ENCODE results near the gene TLL2.

TLL2 gene

DNA sequence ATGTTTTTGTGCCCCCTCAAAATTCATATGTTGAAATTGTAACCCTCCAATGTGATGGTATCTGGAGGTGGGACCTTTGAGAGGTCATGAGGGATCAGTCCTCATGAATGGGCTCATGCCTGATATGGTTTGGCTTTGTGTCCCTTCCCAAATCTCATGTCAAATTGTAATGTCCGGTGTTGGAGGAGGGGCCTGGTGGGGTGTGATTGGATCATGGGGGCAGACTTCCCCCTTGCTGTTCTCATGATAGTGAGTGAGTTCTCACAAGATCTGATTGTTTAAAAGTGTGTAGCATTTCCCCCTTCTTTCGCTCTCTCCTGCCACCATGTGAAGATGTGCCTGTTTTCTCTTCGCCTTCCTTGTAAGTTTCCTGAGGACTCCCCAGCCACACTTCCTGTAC is 53.4 kb downstream of the TLL2 start:
- no peak for DNase-seq

GRCh38 chr10:96457341-96457740 is 56.4 kb downstream of the TLL2 start:
- no peak for DNase-seq

DNA sequence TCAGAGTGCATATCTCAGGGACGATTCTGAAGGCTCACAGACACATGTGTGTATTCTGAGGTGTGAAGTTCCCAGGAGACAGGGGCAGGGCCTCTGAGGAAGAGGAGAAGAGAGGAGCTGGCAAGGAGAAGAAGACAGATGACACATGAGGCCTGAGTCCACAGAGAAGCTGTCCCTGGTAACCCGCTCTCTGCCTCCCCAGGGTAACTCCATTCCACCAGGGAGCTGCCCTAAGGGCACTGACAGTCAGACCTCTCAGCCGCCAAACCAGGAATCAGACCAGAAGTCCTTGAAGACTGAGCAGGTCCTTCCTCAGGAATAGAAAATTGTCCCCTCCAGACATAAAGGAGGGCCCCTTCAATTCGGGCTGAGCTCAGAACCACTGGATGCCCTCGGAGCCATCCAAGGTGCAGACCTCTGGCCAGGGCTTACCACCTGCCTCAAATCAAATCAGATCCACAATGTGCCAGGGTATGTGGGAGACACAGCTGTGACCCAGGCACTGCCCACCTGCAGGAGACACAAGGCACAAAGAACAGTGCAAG is 57.4 kb downstream of the TLL2 start:
- no peak for DNase-seq

GRCh38 chr10:96453856-96454583 is 59.7 kb downstream of the TLL2 start:
- no peak for DNase-seq

- no peak for DNase-seq
These were observed 61.1 kb downstream of the TLL2 start for GRCh38 chr10:96452494-96453153.

DNA sequence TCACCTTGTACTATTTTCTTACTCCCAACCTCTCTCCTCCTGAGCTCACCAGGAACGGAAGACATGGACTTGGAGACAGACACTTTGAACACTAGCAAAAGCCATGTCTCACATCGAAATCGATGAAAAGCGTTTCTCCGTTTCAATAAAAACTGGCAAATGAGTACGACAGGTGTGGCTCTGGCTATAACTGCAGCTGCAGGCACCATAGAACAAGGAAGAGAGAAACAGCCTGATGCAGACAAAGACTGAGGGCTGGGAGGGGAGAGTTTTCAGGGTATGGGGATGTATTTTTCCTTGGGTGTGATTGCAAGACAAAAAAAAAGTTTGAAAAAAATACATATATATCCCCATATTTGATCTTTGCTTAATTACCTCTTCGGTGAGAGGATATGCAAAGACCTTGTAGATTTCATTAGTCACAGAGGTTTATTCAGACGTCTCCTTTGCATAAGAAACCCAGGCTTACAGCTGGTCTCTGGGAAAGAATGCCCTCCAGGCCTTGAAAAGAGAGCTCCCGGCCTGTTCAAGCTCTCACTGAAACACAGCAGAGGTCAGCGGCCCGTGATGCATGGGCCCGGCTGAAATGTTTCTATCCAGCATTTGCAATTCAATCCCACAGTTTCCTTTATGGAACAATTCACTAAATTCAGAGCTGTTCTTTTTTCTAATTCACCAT is 63.1 kb downstream of the TLL2 start:
- DNase-seq = no peak

GRCh38 chr10:96448558-96448957 is 65.2 kb downstream of the TLL2 start:
- DNase-seq = no peak

- no peak for DNase-seq
These were observed 65.7 kb downstream of the TLL2 start for GRCh38 chr10:96448021-96448457.

DNA sequence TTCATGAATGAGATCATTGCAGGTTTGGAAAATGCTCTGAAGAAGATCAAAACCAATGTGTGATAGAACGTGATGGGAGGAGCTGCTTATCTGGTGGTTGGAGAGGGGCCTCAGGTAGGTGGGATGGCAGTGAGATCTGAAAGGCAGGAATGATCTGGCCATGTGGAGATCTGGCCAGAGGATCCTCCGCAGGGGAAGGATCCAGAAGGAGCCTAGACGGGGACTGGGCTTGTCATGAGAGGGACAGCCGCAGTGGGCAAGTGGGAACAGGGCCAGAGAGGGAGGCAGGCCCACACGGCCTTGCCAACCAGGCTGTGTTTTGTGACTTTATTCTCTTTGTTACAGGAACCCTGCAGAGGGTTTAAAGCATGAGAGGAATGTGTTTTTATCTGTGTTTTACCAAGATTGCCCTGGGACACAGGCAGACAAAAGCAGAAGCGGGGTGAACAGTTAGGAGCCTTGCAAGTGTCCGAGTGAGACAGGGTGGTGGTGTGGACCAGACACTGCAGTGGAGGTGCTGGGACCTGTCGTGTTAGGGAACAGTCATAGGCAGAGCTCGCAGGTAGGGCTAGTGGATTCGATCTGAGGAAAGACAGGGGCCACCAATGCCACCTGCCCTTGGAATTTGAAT is 66.6 kb downstream of the TLL2 start:
- no peak for DNase-seq

GRCh38 chr10:96441987-96442643 is 71.6 kb downstream of the TLL2 start:
- no peak for DNase-seq

- no peak for DNase-seq
These were observed 72.3 kb downstream of the TLL2 start for GRCh38 chr10:96441322-96441885.

GRCh38 chr10:96440361-96441292 is 73.1 kb downstream of the TLL2 start:
- DNase-seq = no peak

DNA sequence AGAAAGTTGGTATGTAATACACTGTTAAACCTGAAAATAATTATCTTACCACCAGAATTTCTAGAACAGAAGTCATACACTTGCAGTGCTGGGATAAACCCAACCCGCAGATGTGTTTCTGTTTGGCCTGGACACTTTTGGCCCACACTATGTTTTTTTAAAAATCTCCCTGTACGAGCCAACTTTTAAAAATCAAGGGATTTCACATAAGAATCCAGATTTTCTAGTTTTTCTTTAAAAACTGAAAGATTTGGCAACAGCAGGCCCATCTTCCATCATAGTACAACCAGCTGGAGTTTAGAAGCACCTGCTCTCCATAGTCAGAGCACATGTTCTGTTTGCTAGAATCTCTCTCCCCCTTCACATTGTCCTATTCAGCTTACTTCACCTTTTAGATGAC is 74.0 kb downstream of the TLL2 start:
- no peak for DNase-seq

DNA sequence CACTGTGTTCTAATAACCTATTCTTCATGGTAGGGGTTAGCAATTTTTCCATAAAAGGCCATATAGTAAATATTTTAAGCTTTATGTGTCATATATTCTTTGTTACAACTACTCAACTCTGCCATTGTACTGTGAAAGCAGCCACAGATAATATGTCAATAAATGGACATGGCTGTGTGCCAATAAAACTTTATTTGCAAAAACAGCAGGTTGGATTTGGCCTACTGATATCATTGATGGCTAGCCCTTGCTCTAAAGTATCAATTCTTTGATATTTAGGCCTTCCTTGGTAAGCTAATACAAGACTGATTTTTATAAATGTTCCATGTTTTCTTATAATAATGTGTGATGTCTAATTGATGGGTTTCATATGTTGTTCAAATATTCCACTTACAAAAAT is 77.7 kb downstream of the TLL2 start:
- DNase-seq = no peak

DNA sequence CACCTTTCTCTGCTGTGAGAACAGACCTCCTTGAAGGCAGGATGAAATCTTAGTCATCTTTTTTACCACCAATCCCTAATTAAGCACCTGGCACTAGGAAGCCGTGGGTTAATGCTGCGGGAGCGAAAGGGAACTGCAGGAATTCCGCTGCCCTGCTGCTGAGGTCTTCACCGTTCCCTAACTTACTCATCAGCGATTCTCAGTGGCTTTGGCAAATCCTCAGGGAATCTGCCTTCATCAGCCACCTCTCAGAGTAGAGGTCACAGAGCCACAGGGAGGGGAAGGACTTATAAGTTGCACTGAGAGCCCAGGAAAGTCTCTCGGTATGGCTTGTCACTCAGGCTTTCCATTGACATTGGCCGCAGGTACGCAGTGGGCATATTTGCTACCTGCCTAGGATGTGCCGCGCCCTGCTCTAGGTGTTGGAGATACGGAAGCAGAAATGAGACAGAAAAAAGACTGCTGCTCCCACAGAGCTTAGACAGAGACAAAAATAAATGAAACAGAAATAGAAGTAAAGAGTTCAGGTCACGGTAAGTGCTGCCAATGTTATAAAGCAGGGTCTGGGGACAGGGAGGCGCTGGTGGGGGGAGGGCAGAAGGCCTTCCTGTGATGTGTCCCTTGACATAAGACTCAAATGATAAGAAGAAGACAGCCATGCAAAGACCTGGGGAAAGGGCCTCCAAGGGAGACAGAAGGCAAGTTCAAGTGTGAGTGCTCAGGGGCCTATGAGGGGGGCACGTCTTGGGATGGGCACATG is 82.3 kb downstream of the TLL2 start:
- DNase-seq = no peak

DNA sequence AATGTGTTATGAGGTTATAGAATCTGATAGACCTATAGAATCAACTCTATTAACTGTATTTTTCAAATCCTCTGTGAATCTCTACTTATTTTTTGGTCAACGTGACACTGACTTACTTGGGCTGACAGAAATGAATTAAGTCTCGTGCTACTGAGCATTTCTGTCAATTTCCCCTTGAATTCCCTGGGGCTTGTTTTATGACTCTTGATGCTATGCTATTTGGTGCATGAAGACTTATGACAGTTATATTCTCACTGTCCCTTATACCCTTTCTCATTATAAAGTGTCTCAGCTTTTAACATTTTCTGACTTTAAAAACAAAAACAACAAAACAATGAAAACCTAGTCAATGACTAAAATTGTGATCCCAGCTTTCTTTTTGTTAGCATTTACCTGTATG is 86.4 kb downstream of the TLL2 start:
- no peak for DNase-seq

GRCh38 chr10:96422525-96422924 is 91.2 kb downstream of the TLL2 start:
- no peak for DNase-seq

- DNase-seq = no peak
These were observed 91.7 kb downstream of the TLL2 start for GRCh38 chr10:96421995-96422394.

DNA sequence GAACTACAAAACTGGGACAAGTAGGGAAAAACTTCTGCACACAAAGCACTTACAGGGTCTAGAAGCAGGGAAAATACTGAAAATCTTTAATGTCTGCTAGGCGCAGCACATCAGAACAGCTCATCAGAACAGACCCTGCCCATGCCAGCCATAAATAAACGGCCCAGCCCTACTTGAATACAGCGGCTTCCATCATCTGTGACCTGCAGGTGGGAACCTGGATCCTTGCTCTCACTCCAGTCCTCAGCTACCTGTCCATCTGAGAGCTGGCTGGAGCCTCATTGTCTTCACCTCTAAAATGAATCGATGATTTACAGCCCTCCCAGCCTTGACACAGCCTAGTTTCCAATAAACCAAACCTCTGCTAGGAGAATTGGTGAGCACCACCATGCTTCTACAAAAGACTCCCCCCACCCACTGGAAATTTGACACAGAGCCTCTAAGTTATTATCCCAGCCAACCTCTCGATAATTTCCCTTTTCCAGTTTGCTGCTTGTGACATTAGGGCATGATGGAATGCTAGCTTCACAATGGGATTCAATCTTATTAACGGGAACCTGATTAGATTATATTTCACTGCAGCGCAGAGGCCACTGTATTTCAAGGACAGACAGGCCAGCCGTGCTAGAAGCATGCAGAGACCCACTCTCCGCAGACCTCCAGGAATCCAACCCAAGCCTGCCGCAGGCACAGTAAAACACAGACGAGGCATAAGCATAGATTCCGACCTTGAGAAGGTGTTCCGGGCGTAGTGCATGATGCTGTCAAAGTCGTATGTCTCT is 93.3 kb downstream of the TLL2 start:
- DNase-seq = no peak

GRCh38 chr10:96419351-96419750 is 94.4 kb downstream of the TLL2 start:
- DNase-seq = no peak

Measured in NCI-H1105 (cell line).